ENCODE data around the gene KPNA3. TPM values are rescaled to one million over a fixed set of nuclear protein-coding genes. Genes with fewer than 3 reads are reported as not detected.

The KPNA3 gene
- total and polyA plus RNA-seq, 2 experiments from 2014 or later: 30.5 to 55.7 TPM

- ATAC-seq (no peak), DNase-seq (ENCODE audit: low spot score) (no peak)
- no peak overlapping the region for H3K4me3 ChIP-seq
- Mint-ChIP-seq H3K36me3 (ENCODE audit: low read depth) (no peaks in the 10 kb centered on the region; the same call in 2 of the 3 replicates), H3K27ac (no peak overlapping the region), H3K9me3 (peaks cover 4% of the 10 kb centered on the region; the same call in 2 of the 3 replicates), H3K4me3 (no peak overlapping the region), H3K27me3 (ENCODE audit: insufficient read depth, low read depth, poor library complexity) (no peaks in the 10 kb centered on the region), H3K4me1 (peaks cover 8% of the 10 kb centered on the region; the same call in 2 of the 3 replicates)
- no peaks in the 10 kb centered on the region for H3K4me1 ChIP-seq (ENCODE audit: insufficient read depth)
- H3K4me2 ChIP-seq: no peak overlapping the region
- no peaks in the 10 kb centered on the region for H3K27me3 ChIP-seq (ENCODE audit: insufficient read depth)
- H2AFZ ChIP-seq: no peak overlapping the region
- no peak overlapping the region for H3K27ac ChIP-seq (ENCODE audit: low read depth)
- no peaks in the 10 kb centered on the region for H3F3A ChIP-seq (replicated peaks; ENCODE audit: low read depth)
- no peaks in the 10 kb centered on the region for H3K9me2 ChIP-seq (ENCODE audit: insufficient read depth)
- no peak for TF ChIP-seq REST (IDR thresholded peaks at IDR 0.05; ENCODE audit: unreplicated experiment)
- no peak for TF ChIP-seq EZH2phosphoT487 (IDR thresholded peaks at IDR 0.05; ENCODE audit: unreplicated experiment)
- TF ChIP-seq ZNF462 (CRISPR knock-in tag; IDR thresholded peaks at IDR 0.05): no peak
- no peak for TF ChIP-seq JUNB (IDR thresholded peaks at IDR 0.05; ENCODE audit: unreplicated experiment)
- TF ChIP-seq CTCF (conservative IDR thresholded peaks at IDR 0.05; ENCODE audit: low read depth in 2 of 2): no peak
- TF ChIP-seq ETS1 (IDR thresholded peaks at IDR 0.05): no peak
- no peak for TF ChIP-seq EZH2 (IDR thresholded peaks at IDR 0.05; ENCODE audit: low read depth, unreplicated experiment)
- TF ChIP-seq POLR2AphosphoS5 (IDR thresholded peaks at IDR 0.05; ENCODE audit: low read depth): no peak
- TF ChIP-seq ZNF331 (CRISPR knock-in tag; IDR thresholded peaks at IDR 0.05; ENCODE audit: low read depth): no peak
- no peak for TF ChIP-seq ZNF114 (CRISPR knock-in tag; IDR thresholded peaks at IDR 0.05)
- no peak for TF ChIP-seq STAT1 (IDR thresholded peaks at IDR 0.05; ENCODE audit: unreplicated experiment)
- TF ChIP-seq CREB1 (CRISPR knock-in tag; IDR thresholded peaks at IDR 0.05; ENCODE audit: low read depth): no peak
- no peak for TF ChIP-seq NANOG (IDR thresholded peaks at IDR 0.05; ENCODE audit: borderline replicate concordance)
- no peaks in the 10 kb centered on the region for H3K36me3 ChIP-seq (ENCODE audit: insufficient read depth)
- H4K20me1 ChIP-seq (replicated peaks; ENCODE audit: insufficient read depth): no peaks in the 10 kb centered on the region
- no peaks in the 10 kb centered on the region for H3K79me2 ChIP-seq (replicated peaks; ENCODE audit: insufficient read depth)
Measured at GRCh38 chr13:49830721-49831120, 38.2 kb upstream of the KPNA3 start.

Measured in GM23338 (cell line).